WTC11 (cell line): ENCODE measurements around the gene U2AF2. TPM values are rescaled to one million over a fixed set of nuclear protein-coding genes. Genes with fewer than 3 reads are reported as not detected.

Experiments used
- ATAC-seq: fragments of 200-7000 bp; cut with Tn5 transposase; 2 replicates; pipeline ENCODE4 v1.10.0; 2021; ENCODE audit warnings: mild to moderate bottlenecking, moderate library complexity
- CTCF ChIA-PET: fragments of 300-600 bp; sonication (Branson Sonifier 250); formaldehyde crosslinking; loops from one replicate; lab custom pipeline; 2021; ENCODE audit warnings: antibody characterized with exemption; lab: Charles Lee
- POLR2A ChIA-PET: fragments of 350-600 bp; sonication (Branson Sonifier 250); formaldehyde crosslinking; loops from one replicate; lab custom pipeline; 2021; ENCODE audit warnings: antibody characterized with exemption; lab: Charles Lee
- DNase-seq: peaks from one replicate; pipeline ENCODE4 v3.0.0; 2021; ENCODE audit warnings: low spot score
- H3K27ac Mint-ChIP-seq: 2 replicates; pipeline ENCODE4 v1.8.0; 2021; ENCODE audit warnings: mixed read lengths
- H3K27me3 Mint-ChIP-seq: 2 replicates; pipeline ENCODE4 v1.8.0; 2021; ENCODE audit warnings: low read depth, mild to moderate bottlenecking, moderate library complexity, mixed read lengths
- H3K36me3 Mint-ChIP-seq: 2 replicates; pipeline ENCODE4 v1.8.0; 2021; ENCODE audit warnings: mixed read lengths
- H3K4me1 Mint-ChIP-seq: 2 replicates; pipeline ENCODE4 v1.8.0; 2022; ENCODE audit warnings: mixed read lengths
- H3K4me3 Mint-ChIP-seq: 2 replicates; pipeline ENCODE4 v1.8.0; 2021; ENCODE audit warnings: mild to moderate bottlenecking, moderate library complexity, mixed read lengths
- H3K9me3 Mint-ChIP-seq: 2 replicates; pipeline ENCODE4 v1.8.0; 2021; ENCODE audit warnings: mixed read lengths
- ATF6 ChIP-seq: sonication (generic); formaldehyde crosslinking; IDR thresholded peaks from 2 replicates; pipeline ENCODE4 v1.8.1; 2023; ENCODE audit warnings: mild to moderate bottlenecking, missing genetic modification reagents
- CREM ChIP-seq: sonication (generic); formaldehyde crosslinking; IDR thresholded peaks from 2 replicates; pipeline ENCODE4 v1.8.1; 2022; ENCODE audit warnings: mild to moderate bottlenecking, missing genetic modification reagents, moderate library complexity
- FOXK1 ChIP-seq: sonication (generic); formaldehyde crosslinking; IDR thresholded peaks from 2 replicates; pipeline ENCODE4 v1.8.0; 2022; ENCODE audit warnings: mild to moderate bottlenecking, moderate library complexity, missing genetic modification reagents
- FOXP4 ChIP-seq: sonication (generic); formaldehyde crosslinking; IDR thresholded peaks from 2 replicates; pipeline ENCODE4 v1.8.0; 2022; ENCODE audit warnings: mild to moderate bottlenecking, missing genetic modification reagents
- GRHL2 ChIP-seq: fragments of 250-450 bp; sonication (Bioruptor Pico); IDR thresholded peaks from 2 replicates; pipeline ENCODE4 v1.8.0; 2022; ENCODE audit warnings: mild to moderate bottlenecking, moderate library complexity; ENCODE audit not compliant: insufficient replicate concordance, severe bottlenecking
- HMGA2 ChIP-seq: fragments of 250-450 bp; sonication (Bioruptor Pico); IDR thresholded peaks from 2 replicates; pipeline ENCODE4 v1.4.0; 2021; ENCODE audit warnings: mild to moderate bottlenecking, moderate library complexity
- HMGXB4 ChIP-seq: sonication (generic); formaldehyde crosslinking; IDR thresholded peaks from 2 replicates; pipeline ENCODE4 v1.8.1; 2023; ENCODE audit warnings: mild to moderate bottlenecking, moderate library complexity, missing genetic modification reagents
- JAZF1 ChIP-seq: fragments of 250-450 bp; sonication (Bioruptor Pico); IDR thresholded peaks from 2 replicates; pipeline ENCODE4 v1.9.0; 2021; ENCODE audit warnings: moderate library complexity, mild to moderate bottlenecking, inconsistent platforms
- JUN ChIP-seq: sonication (generic); formaldehyde crosslinking; IDR thresholded peaks from 2 replicates; pipeline ENCODE4 v1.8.0; 2023; ENCODE audit warnings: mild to moderate bottlenecking, missing genetic modification reagents
- MLX ChIP-seq: sonication (generic); formaldehyde crosslinking; IDR thresholded peaks from 2 replicates; pipeline ENCODE4 v1.8.1; 2023; ENCODE audit warnings: mild to moderate bottlenecking, missing genetic modification reagents, moderate library complexity
- MXD4 ChIP-seq: fragments of 250-450 bp; sonication (Bioruptor Pico); IDR thresholded peaks from 2 replicates; pipeline ENCODE4 v1.8.0; 2021; ENCODE audit warnings: mild to moderate bottlenecking, moderate library complexity, borderline replicate concordance
- NFE2L1 ChIP-seq: sonication (generic); formaldehyde crosslinking; IDR thresholded peaks from 2 replicates; pipeline ENCODE4 v1.8.1; 2023; ENCODE audit warnings: missing genetic modification reagents
- OVOL2 ChIP-seq: fragments of 250-450 bp; sonication (Bioruptor Pico); IDR thresholded peaks from 2 replicates; pipeline ENCODE4 v1.9.0; 2021; ENCODE audit warnings: mild to moderate bottlenecking, borderline replicate concordance
- PREB ChIP-seq: sonication (generic); formaldehyde crosslinking; IDR thresholded peaks from 2 replicates; pipeline ENCODE4 v1.8.1; 2022; ENCODE audit warnings: mild to moderate bottlenecking, missing genetic modification reagents, moderate library complexity, borderline replicate concordance
- SMAD4 ChIP-seq: sonication (generic); formaldehyde crosslinking; IDR thresholded peaks from 2 replicates; pipeline ENCODE4 v1.8.0; 2022; ENCODE audit warnings: mild to moderate bottlenecking, missing genetic modification reagents
- SOX15 ChIP-seq: fragments of 250-450 bp; sonication (Bioruptor Pico); IDR thresholded peaks from 2 replicates; pipeline ENCODE4 v1.9.0; 2021; ENCODE audit warnings: mild to moderate bottlenecking
- SP1 ChIP-seq: sonication (generic); formaldehyde crosslinking; conservative IDR thresholded peaks from 2 replicates; pipeline ENCODE4 v1.8.1; 2022; ENCODE audit warnings: missing genetic modification reagents
- TCF7 ChIP-seq: sonication (generic); formaldehyde crosslinking; IDR thresholded peaks from 2 replicates; pipeline ENCODE4 v1.8.0; 2022; ENCODE audit warnings: mild to moderate bottlenecking, low read depth, missing genetic modification reagents, moderate library complexity
- TEAD4 ChIP-seq: sonication (generic); formaldehyde crosslinking; IDR thresholded peaks from 2 replicates; pipeline ENCODE4 v1.8.0; 2022; ENCODE audit warnings: mild to moderate bottlenecking, missing genetic modification reagents
- USF1 ChIP-seq: sonication (generic); formaldehyde crosslinking; IDR thresholded peaks from 2 replicates; pipeline ENCODE4 v1.8.0; 2022; ENCODE audit warnings: mild to moderate bottlenecking, missing genetic modification reagents
- USF2 ChIP-seq: sonication (generic); formaldehyde crosslinking; IDR thresholded peaks from 2 replicates; pipeline ENCODE4 v1.8.1; 2023; ENCODE audit warnings: mild to moderate bottlenecking, missing genetic modification reagents, moderate library complexity
- ZBTB43 ChIP-seq: sonication (generic); formaldehyde crosslinking; IDR thresholded peaks from 2 replicates; pipeline ENCODE4 v1.8.1; 2023; ENCODE audit warnings: mild to moderate bottlenecking, missing genetic modification reagents
- ZNF138 ChIP-seq: sonication (generic); formaldehyde crosslinking; conservative IDR thresholded peaks from 2 replicates; pipeline ENCODE4 v1.8.1; 2022; ENCODE audit warnings: mild to moderate bottlenecking, moderate library complexity, missing genetic modification reagents
- ZNF232 ChIP-seq: sonication (generic); formaldehyde crosslinking; IDR thresholded peaks from 2 replicates; pipeline ENCODE4 v1.8.0; 2022; ENCODE audit warnings: mild to moderate bottlenecking, missing genetic modification reagents
- total RNA-seq: library from RNA; stranded (reverse); gene quantifications from 3 replicates; pipeline ENCODE4 v1.2.3, GENCODE V29; 2021

Gene U2AF2
- total RNA-seq, 1 experiment from 2014 or later: 302 TPM

- TF ChIP-seq ATF6 (CRISPR knock-in tag) (no peak), HMGA2 (CRISPR knock-in tag) (no peak), MXD4 (CRISPR knock-in tag) (no peak), USF2 (CRISPR knock-in tag) (0 out of 2 replicates have a peak, but pooled peaks have one; percentile 6), NFE2L1 (CRISPR knock-in tag) (no peak; the same call in 1 of the 2 replicates), SMAD4 (CRISPR knock-in tag) (no peak), SP1 (CRISPR knock-in tag) (no peak), SOX15 (CRISPR knock-in tag) (no peak), PREB (CRISPR knock-in tag) (no peak), CREM (CRISPR knock-in tag) (no peak), GRHL2 (no peak), JAZF1 (CRISPR knock-in tag) (no peak), OVOL2 (no peak), TCF7 (no peak), ZNF138 (CRISPR knock-in tag) (no peak), ZNF232 (CRISPR knock-in tag) (0 out of 2 replicates have a peak, but pooled peaks have one; percentile 43), FOXP4 (CRISPR knock-in tag) (no peak)
These were observed 12.5 kb upstream of the U2AF2 start (continued) for GRCh38 chr19:55642153-55643002.

- Mint-ChIP-seq H3K27ac (peak within 1 kb of the TSS; percentile 93), H3K9me3 (peaks cover 4% of the 10 kb centered on the region), H3K4me1 (peaks cover 26% of the 10 kb centered on the region), H3K27me3 (peaks cover 9% of the 10 kb centered on the region), H3K36me3 (peaks cover 20% of the 10 kb centered on the region), H3K4me3 (peak within 1 kb of the TSS; percentile 89)
- POLR2A ChIA-PET: no interaction called here
- ATAC-seq (peak; percentile 35), DNase-seq (peak; percentile 72)
- CTCF ChIA-PET: interaction anchor here (1.0 to 2.6 kb wide), 5 partner anchors 10 to 182 kb away, joined by 5 to 12 read pairs (median 11); partner anchors contain the start of gene ISOC2
- TF ChIP-seq JUN (CRISPR knock-in tag) (0 out of 2 replicates have a peak, but pooled peaks have one; percentile 26), HMGXB4 (CRISPR knock-in tag) (peak; percentile 39), CREM (CRISPR knock-in tag) (no peak), FOXK1 (CRISPR knock-in tag) (peak; percentile 43; the same call in 1 of the 2 replicates), MLX (CRISPR knock-in tag) (no peak), USF1 (CRISPR knock-in tag) (no peak), TEAD4 (CRISPR knock-in tag) (no peak), JAZF1 (CRISPR knock-in tag) (no peak), ZBTB43 (CRISPR knock-in tag) (peak; percentile 43; the same call in 1 of the 2 replicates)
These were observed 11.6 kb upstream of the U2AF2 start, which contains the start of gene ZNF581 for GRCh38 chr19:55643003-55643886. TSS of gene ZNF581 (plus strand) at chr19:55643649. CDS start at chr19:55644572, 923 bp downstream.
